K562 (cell line): Measurements from ENCODE around the gene IP6K3. TPM values are rescaled to one million over a fixed set of nuclear protein-coding genes. Genes with fewer than 3 reads are reported as not detected.

Experiments used
- CREB5 ChIP-seq: fragments of 250-450 bp; sonication (Bioruptor Pico); IDR thresholded peaks from 2 replicates; pipeline ENCODE4 v1.5.0; 2020; ENCODE audit warnings: mild to moderate bottlenecking
- KHSRP ChIP-seq: fragments of 450-650 bp; IDR thresholded peaks from 2 replicates; pipeline ENCODE4 v1.6.1; 2017
- NR3C1 ChIP-seq: sonication (generic); formaldehyde crosslinking; IDR thresholded peaks from 2 replicates; pipeline ENCODE4 v1.8.1; 2022; ENCODE audit warnings: missing genetic modification reagents
- PYGO2 ChIP-seq: fragments of 450-650 bp; IDR thresholded peaks from 2 replicates; pipeline ENCODE4 v1.6.1; 2016; ENCODE audit warnings: mild to moderate bottlenecking, missing genetic modification characterization, moderate library complexity, missing compliant biosample characterization
- REST ChIP-seq, 2 experiments: fragments of 450-650 bp; formaldehyde crosslinking in 1 of 2; IDR thresholded peaks; 2 replicates each; pipeline versions ENCODE4 v1.4.0 to v1.6.1; 2014 to 2020; ENCODE audit warnings: mild to moderate bottlenecking in 2 of 2, borderline replicate concordance in 1 of 2, low read depth in 1 of 2
- SAFB ChIP-seq: fragments of 200-400 bp; formaldehyde crosslinking; IDR thresholded peaks from 2 replicates; pipeline ENCODE4 v1.6.1; 2017; ENCODE audit warnings: low read depth, low read length, borderline replicate concordance
- SMAD4 ChIP-seq: fragments of 250-450 bp; sonication (Bioruptor Pico); conservative IDR thresholded peaks from 2 replicates; pipeline ENCODE4 v1.8.0; 2021; ENCODE audit warnings: inconsistent platforms, mild to moderate bottlenecking, moderate library complexity
- SRSF7 ChIP-seq: fragments of 200-400 bp; formaldehyde crosslinking; optimal IDR thresholded peaks from 2 replicates; pipeline ENCODE3; 2017; ENCODE audit warnings: mild to moderate bottlenecking, low read depth, low read length
- ZNF764 ChIP-seq: fragments of 250-450 bp; sonication (Bioruptor Pico); IDR thresholded peaks from 2 replicates; pipeline ENCODE4 v1.4.0; 2020; ENCODE audit warnings: low read depth, mild to moderate bottlenecking, moderate library complexity
- polyA plus RNA-seq, 8 experiments: library from polyadenylated mRNA; depleted of rRNA in 4 of 8; stranded (reverse) in 5 of 8; unstranded in 3 of 8; fragments of >200 nt; fragmentation: Nextera tagmentation in 2 of 8; fragmentation: Illumina TruSeq in 1 of 8; extraction: Ambion mirVana in 2 of 8; extraction: Trizol in 1 of 8; gene quantifications; 2 replicates each; pipeline versions ENCODE4 v1.2.1 to v1.2.3, GENCODE V29; 2011 to 2014; ENCODE audit warnings: inconsistent platforms in 1 of 8, missing spikeins in 1 of 8
- total RNA-seq, 7 experiments: library from RNA; depleted of rRNA in 6 of 7; stranded (reverse); fragments of >200 nt in 6 of 7; fragmentation: Illumina TruSeq in 2 of 7; extraction: Trizol in 2 of 7; gene quantifications; 2 replicates each; pipeline versions ENCODE4 v1.2.1 to v1.2.3, GENCODE V29; 2011 to 2021; ENCODE audit warnings: low replicate concordance in 1 of 7

IP6K3 gene
- total and polyA plus RNA-seq, 9 of the 15 experiments (the other 6 are each of a cell fraction or from before 2014, with no cell fraction given): not detected

GRCh38 chr6:33724102-33725023 lies 22.3 kb downstream of the IP6K3 start (continued):
- TF ChIP-seq REST (IDR thresholded peaks at IDR 0.05; ENCODE audit: borderline replicate concordance) (no peak), REST (CRISPR knock-in tag; IDR thresholded peaks at IDR 0.05; ENCODE audit: low read depth) (no peak), ZNF764 (CRISPR knock-in tag) (no peak), KHSRP (no peak), SAFB (no peak), PYGO2 (tag) (no peak), SMAD4 (no peak), SRSF7 (no peak), CREB5 (no peak), NR3C1 (no peak)
- TF ChIP-seq, all 486 proteins: peak for 0
